ENCODE data around the gene KCNIP4.

KCNIP4 gene

GRCh38 chr4:21835712-21836111 is 112.9 kb downstream of the KCNIP4 start:
- DNase-seq: no peak

GRCh38 chr4:21830272-21830671 is 118.3 kb downstream of the KCNIP4 start:
- DNase-seq: no peak

DNA sequence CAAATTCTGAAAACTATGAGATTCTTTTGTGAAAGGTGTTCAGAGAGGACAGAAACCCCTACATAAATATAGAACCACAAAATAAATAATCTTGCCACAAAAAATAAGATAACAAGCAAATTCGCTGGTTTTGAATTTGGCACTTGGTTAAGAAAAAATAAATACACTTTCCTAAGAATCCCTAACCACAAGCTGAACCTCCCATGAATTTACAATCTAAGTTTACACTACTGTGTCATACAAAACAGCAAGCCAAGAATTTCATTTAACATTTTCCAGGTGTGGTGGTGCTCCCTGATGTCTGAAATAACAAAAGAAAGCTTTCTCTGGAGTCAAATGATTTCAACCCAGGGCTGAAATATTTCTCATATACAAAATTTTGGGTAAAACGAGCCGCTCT is 121.0 kb downstream of the KCNIP4 start:
- peak; percentile 47 for DNase-seq

DNA sequence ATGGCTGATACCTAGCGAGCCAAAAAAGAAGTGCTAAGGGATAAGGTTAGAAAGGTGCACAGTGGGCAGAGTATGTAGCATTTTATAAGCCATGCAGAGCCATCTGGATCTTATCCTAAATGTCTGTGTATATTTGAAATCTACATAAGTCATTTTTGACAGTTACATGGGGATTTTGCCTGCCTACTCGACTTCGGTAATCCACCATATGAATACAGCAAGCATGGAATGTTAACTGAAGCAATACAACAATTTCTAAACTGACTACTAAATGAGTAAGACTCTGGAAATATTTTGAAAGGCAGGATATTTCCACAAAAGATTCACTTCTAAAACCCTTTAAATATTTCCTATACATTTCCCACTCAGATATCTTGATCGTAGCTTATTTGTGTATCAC is 122.5 kb downstream of the KCNIP4 start:
- peak; percentile 47 for DNase-seq

DNA sequence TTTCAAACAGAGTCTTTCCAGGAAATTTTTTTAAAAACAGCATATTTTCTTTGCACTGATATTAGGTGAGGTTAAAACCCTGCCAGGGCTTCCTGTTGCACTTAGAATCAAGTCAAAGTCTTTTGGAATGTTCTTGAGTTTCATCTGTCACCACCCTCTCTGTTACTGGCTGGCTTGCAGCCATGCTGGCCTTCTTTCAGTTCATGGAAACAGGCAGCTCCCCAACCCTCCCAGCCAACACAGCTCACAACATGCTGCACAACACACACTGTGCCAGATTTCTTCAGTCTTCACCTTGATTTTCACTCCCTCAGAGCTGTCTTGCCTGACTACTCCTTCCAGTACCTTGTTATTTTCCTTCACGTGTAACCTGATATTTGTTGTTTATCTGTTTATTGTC is 129.5 kb downstream of the KCNIP4 start:
- DNase-seq: peak; percentile 35

GRCh38 chr4:21815651-21816377 is 132.8 kb downstream of the KCNIP4 start:
- no peak for DNase-seq

DNA sequence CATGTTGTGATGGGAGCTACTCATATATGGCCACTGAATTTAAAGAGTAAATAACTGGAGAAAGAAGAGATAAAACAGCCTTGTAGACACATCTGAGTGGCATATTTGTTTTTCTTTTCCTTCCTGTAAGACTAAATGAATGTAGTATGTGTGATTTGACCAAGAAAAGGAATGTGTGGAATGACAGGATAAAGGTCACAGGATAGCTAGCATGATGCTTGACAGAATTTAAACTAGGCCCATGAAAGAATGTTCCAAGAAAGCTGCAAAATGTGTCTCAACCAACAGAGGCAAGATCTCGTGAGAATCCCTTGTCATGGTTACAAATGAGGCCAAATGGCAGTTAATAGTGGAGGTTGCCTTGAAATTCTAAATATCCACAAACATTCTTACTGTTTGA is 137.0 kb downstream of the KCNIP4 start:
- DNase-seq: peak; percentile 54

DNA sequence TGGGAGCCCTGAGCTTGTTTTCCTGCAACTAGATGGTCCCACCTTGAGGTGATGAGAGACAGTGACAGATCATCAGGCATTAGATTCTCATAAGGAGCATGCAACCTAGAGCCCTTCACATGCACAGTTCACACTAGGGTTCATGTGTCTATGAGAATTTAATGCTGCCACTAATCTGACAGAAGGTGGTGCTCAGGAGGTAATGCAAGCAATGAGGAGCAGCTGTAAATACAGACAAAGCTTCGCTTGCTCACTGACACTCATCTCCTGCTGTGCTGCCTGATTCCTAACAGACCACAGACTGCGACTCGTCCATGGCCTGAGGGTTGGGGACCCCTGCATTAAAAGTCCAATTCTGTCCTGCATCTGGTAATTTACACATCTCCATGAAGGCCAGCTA is 141.6 kb downstream of the KCNIP4 start:
- DNase-seq: no peak

DNA sequence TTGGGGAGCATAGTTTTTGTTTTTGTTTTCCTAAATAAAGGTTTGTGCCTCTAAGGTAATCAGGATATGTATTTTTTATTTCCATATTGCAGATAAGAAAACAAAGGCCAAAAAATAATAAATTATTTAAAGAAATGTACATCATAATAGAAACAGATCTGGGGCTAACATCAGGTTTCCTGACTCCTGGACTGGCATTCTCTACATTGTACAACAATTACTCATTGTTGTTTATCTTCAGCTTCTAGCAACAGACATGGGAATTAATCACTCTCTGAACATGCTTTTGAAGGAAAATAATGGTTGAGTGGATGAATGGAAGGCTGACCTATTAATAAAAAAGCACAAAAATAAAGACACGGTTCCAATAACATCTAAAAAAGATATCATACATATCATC is 146.2 kb downstream of the KCNIP4 start:
- peak; percentile 78 for DNase-seq

GRCh38 chr4:21801661-21802385 is 146.7 kb downstream of the KCNIP4 start:
- DNase-seq: peak; percentile 51

DNA sequence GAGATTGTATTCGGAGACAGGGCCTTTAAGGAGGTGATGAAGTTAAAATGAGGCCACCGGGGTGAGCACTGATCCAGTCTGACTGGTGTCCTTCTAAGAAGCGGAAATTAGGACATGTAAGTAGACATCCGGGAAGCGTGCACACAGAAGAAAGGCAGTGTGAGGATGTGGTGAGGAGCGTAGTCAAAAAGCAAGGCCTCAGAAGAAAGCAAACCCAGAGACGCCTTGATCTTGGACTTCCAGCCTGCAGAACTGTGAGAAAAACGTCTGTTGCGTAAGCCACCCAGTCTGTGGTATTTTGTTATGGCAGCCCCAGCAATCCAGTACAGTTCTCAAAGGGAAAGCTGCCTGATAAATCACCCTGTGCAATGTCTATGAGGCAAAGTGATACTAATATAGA is 153.5 kb downstream of the KCNIP4 start:
- peak; percentile 61 for DNase-seq

DNA sequence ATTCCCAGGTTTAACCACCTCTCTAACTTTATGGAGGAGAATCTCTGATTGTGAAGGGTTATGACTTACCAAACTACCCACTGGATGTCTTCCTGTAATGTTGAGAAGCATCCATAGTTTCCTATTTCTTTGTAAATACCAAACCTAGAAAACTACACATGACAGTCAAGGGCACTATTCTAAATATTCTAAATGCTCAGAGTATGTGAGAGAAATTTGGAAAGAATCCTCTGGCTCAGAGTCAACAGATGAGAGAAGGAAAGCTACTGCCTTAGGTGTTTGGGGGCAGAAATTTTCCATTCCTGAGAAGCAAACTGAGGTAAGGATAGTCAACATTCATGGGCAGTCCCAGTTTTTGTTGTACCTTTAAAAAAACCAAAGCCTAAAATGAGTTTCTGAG is 155.8 kb downstream of the KCNIP4 start:
- peak; percentile 31 for DNase-seq

GRCh38 chr4:21790438-21791029 is 158.0 kb downstream of the KCNIP4 start:
- DNase-seq: peak; percentile 53

DNA sequence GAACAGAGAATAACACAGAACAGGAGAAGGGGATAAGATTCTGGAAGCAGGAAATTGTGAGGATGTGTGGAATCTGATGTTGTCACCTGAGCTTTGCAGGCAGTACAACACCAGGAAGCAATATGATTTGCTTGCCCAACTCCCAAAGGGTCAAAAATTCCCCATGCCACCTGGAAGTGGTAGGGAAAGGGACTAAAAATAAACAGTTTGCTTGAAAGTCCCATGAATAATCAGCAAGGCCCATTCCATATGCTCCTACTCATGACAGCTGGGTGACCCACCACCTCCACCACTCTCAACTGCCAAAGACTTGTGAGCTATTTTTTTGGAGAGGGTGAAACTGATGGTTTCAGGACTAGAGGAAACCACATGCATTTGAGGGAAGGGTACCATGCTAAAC is 168.4 kb downstream of the KCNIP4 start:
- peak; percentile 12 for DNase-seq

DNA sequence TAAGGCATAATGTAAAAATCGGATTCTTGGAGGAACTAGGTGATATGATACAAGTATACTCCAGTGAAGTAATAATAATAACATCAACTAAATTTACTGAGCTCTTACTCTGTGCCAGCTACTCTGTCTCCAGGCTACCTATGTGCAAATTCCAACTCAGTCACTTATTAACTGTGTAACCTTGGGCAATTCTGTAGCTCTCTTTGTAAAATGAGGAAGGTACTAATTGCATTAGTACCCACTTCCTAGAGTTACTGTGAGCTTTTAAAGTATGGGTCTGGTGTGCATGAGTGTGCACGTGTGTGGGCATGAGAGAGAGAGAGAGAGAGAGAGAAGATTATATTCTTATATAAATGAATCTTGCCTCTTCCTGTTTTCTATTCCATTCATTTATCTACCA is 169.9 kb downstream of the KCNIP4 start:
- DNase-seq: no peak

GRCh38 chr4:21775703-21776102 is 172.9 kb downstream of the KCNIP4 start:
- no peak for DNase-seq

GRCh38 chr4:21769404-21770147 is 179.0 kb downstream of the KCNIP4 start:
- DNase-seq: peak; percentile 56

- peak; percentile 31 for DNase-seq
Observed at GRCh38 chr4:21768349-21769310, 179.9 kb downstream of the KCNIP4 start.

DNA sequence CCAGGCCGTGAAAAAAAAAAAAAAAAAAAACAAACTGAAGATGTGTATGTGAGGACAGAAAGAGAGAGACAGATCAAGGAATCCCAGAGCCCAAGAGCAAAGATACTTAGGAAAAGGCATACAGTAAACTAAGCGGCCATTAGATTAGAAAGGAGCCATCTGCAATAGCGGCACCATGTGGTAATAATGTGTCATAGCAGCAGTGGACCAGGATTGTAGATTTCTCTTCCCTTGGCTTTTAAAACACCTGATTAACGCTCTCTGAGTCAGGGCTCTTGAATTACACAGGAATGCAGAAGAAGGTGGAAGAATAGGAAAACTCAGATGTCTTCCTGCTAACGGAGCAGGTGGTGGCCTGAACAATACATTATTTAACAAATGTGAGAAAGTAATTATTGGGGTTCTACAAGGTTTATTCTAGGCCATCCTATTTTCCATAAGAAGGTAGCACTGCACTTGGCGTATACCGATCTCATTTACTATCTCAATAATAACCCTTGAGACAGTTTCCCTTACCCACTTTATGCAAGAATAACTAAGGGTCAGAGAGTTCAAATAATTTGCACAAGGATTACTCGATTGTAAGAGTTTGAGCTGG is 182.7 kb downstream of the KCNIP4 start:
- DNase-seq: peak; percentile 33

GRCh38 chr4:21763855-21764254 is 184.7 kb downstream of the KCNIP4 start:
- DNase-seq: no peak

DNA sequence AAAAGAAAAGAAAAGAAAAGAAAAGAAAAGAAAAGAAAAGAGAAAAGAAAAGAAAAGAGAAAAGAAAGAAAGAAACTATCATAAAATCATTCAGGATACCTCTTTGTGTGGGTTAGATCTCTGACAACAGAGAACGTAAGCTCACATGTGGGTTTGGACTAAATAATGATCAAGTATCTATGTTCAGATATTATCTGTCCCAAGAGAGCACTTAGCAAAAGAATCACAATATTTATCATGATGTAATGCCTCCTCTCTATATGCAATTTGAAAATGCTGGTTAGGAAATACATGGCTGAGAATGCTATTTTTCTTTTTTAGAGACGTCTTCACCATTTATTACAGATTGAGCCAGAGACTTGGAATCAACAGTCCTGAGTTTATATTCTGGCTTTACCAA is 191.3 kb downstream of the KCNIP4 start:
- DNase-seq: no peak

Measured in fibroblast of skin of abdomen (primary cell).